ENCODE measurements around the gene NR2F2.

NR2F2 gene

DNA sequence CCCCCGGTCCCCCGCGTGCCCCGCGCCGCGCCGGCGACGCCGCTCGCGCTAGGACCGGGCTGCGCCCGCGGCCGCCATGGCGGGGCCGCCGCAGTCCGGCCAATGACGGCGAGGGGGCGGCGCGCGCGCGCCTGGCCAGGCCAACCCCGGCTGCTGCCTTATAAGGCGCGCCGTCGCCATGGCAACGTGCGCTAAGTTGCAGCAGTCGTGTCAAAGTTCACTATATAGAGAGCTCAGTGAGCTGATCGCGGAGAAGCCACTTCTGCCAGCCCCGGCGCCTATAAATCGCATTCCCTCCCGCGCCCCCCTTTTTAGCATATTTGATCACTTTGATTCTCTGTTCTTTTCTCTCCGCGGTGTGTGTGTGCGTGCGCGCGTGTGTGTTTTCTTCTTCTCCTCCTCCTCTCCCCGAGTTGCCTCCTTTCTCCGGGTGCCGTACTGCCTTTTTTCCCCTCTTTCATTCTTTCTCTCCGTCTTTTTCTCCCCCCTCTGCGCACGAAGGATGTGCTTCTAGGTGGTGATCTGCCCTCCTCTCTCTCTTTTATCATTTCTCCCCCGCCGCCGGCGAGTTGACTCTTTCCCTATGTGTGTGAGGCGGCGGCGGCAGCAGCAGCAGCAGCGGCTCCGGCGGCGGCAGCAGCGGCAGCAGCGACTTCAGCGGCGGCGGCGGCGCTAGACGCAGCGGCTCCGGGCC, at the start of gene NR2F2:
Gene NR2F2, plus strand, starts transcription at position 251 of the 694 bp plus-strand sequence. CDS start 1,406 bp downstream, outside the sequence.
- peak; percentile 96 for DNase-seq
- in situ Hi-C loops (cut with HindIII; ENCODE audit: low pct_ligation_motif_present, low pct_unique_long_range_greater_than_20kb, low sequenced_read_pairs): no loop called here

DNA sequence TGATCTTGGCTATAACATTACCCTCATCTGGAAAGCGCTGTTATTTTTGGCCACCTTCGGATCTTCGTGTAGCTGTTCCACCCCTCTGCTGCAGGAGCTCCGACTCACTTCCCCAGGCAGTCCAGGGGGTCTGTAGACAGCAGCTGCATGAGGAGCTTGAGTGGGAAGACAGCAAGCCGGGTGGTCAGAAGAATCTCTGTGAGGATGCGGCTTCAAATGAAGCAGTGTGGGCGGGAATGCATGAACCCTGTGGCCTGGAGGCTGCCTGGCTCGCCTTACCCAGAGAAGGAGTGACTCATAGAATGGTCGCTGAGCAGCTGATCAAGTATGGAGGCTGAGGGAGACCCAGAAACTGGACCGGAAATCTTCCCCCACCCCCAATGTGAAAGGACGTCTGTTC, 45.2 kb upstream of the NR2F2 start:
- in situ Hi-C loops (cut with HindIII; ENCODE audit: low pct_ligation_motif_present, low pct_unique_long_range_greater_than_20kb, low sequenced_read_pairs): no loop called here

GRCh38 chr15:96285729-96286254, 44.7 kb upstream of the NR2F2 start:
- in situ Hi-C loops (cut with HindIII; ENCODE audit: low pct_ligation_motif_present, low pct_unique_long_range_greater_than_20kb, low sequenced_read_pairs): no loop called here
- DNase-seq: no peak

More for the DNA sequence above, 45.2 kb upstream of the NR2F2 start:
- no peak for DNase-seq

DNA sequence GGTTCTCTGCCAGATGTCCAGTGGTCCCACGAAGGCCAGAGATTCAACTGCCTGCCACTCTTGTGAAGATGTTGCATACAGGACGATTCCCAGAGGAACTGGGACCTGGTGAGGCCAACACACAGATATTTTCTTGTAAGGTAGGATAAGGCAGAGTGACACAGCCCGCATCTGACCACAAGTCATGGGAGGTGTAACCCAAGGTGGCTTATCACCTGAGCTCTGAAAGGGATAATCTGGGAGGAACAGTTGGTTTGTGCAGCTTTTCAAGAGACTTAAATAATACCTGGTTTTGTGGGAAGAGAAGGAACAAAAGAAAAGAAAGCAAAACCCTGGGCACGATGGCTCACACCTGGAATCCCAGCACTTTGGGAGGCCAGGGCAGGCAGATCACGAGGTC, 39.8 kb upstream of the NR2F2 start:
- in situ Hi-C loops (cut with HindIII; ENCODE audit: low pct_ligation_motif_present, low pct_unique_long_range_greater_than_20kb, low sequenced_read_pairs): no loop called here
- no peak for DNase-seq

DNA sequence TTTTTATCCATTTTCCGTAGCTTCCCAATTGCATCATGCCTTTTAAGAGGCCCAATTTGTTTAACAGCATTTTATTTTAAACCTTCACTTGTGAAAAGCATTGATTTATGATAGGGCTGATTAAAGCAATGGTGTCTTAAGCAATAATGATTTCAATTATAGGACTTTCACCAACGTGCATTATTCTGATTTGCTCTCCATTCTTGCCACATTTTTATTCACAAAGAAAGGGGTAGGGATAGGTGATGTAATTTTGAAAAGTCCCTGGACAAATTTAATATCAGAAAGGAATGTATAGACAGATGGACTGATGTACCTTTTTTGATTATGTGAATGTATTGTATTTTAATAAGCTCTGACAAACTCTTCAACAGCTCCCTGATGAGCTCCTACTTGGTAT, 37.9 kb upstream of the NR2F2 start:
- DNase-seq: no peak
- in situ Hi-C loops (cut with HindIII; ENCODE audit: low pct_ligation_motif_present, low pct_unique_long_range_greater_than_20kb, low sequenced_read_pairs): no loop called here

DNA sequence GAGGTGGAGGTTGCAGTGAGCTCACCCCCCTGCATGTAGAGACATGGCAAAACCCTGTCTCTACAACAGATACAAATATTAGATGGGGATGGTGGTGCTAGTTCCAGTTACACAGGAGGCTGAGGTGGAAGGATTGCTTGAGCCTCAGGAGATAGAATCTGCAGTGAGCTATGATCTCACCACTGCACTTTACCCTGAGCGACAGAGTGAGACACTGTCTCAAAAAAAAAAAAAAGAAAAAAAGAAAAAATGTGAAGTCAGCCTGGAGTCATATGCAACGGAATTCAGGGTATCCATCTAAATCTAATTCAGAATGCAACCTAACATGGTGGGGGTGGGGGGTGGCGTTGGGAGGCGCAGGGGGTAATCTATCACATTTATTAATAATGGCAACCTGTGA, 37.1 kb upstream of the NR2F2 start:
- no peak for DNase-seq
- in situ Hi-C loops (cut with HindIII; ENCODE audit: low pct_ligation_motif_present, low pct_unique_long_range_greater_than_20kb, low sequenced_read_pairs): no loop called here

DNA sequence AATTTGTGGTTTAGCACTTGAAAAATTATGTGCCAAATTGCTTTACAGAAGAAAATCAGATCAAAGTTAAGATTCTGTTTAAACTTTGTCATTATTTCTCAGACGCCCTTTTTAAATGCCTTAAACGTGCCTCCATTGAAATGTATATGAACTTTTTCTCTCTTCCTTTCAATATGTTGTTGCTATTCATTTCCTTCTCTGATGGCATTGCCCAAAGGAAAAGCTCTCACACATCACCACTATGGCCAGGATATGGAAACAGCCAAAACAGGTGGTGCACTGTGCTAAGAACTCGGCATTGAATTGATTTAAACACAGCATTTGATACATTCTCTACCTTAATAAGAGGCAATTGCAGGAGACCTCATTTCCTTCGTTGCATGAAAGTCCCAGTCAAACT, 35.7 kb upstream of the NR2F2 start:
- in situ Hi-C loops (cut with HindIII; ENCODE audit: low pct_ligation_motif_present, low pct_unique_long_range_greater_than_20kb, low sequenced_read_pairs): no loop called here
- DNase-seq: no peak

- in situ Hi-C loops (cut with HindIII; ENCODE audit: low pct_ligation_motif_present, low pct_unique_long_range_greater_than_20kb, low sequenced_read_pairs): no loop called here
- no peak for DNase-seq
Measured at GRCh38 chr15:96296264-96296663, 34.2 kb upstream of the NR2F2 start.

- in situ Hi-C loops (cut with HindIII; ENCODE audit: low pct_ligation_motif_present, low pct_unique_long_range_greater_than_20kb, low sequenced_read_pairs): no loop called here
- DNase-seq: no peak
Measured at GRCh38 chr15:96297783-96298182, 32.7 kb upstream of the NR2F2 start.

GRCh38 chr15:96298217-96298616, 32.3 kb upstream of the NR2F2 start:
- DNase-seq: no peak
- in situ Hi-C loops (cut with HindIII; ENCODE audit: low pct_ligation_motif_present, low pct_unique_long_range_greater_than_20kb, low sequenced_read_pairs): no loop called here

DNA sequence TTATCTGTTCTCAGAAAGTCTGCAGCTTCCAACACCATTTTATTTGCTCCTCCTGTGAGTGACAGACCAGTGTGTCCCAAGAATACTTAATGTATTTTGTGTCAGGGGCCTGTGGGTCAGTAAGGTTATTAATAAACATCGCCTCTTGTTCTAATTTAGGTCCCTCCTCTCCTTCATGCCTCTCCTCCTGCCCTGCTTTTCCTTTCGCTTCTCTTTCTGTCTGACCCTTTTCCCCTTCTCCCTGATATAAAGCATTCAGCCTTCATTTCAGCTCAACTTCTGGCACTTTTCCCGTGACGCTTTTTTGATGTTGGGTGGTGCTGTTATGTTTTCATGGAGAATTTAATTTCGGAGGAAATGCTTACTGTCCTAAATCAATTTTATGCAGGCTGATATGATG, 29.7 kb upstream of the NR2F2 start:
- in situ Hi-C loops (cut with HindIII; ENCODE audit: low pct_ligation_motif_present, low pct_unique_long_range_greater_than_20kb, low sequenced_read_pairs): no loop called here
- DNase-seq: no peak

DNA sequence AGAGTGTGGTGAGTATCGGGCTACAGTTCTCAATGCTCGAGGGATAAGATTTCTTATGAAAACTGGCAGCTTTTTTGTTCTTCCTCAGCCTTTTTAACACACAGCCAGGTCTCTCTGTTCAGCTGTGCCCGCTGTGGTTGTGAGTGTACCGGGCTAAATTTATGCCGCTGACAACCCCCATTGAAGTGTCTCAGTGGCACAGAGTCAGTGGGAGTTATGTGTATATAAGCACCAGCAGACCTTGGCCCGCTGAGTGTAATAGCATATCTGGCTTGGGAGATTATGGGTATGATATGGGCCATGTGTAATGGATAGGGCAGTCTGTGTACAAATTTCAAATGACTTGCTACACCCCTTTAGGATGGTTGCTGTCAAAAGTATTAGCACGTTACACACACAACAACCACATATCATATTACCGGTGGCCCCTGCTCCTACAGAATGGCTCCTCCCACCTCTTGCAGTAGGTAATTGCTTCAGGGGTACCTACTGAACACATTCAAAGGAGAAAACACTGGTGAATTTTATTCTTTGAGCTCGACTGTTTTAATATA, 26.9 kb upstream of the NR2F2 start:
- in situ Hi-C loops (cut with HindIII; ENCODE audit: low pct_ligation_motif_present, low pct_unique_long_range_greater_than_20kb, low sequenced_read_pairs): no loop called here
- no peak for DNase-seq

GRCh38 chr15:96304839-96305238, 25.7 kb upstream of the NR2F2 start:
- in situ Hi-C loops (cut with HindIII; ENCODE audit: low pct_ligation_motif_present, low pct_unique_long_range_greater_than_20kb, low sequenced_read_pairs): no loop called here
- DNase-seq: no peak

DNA sequence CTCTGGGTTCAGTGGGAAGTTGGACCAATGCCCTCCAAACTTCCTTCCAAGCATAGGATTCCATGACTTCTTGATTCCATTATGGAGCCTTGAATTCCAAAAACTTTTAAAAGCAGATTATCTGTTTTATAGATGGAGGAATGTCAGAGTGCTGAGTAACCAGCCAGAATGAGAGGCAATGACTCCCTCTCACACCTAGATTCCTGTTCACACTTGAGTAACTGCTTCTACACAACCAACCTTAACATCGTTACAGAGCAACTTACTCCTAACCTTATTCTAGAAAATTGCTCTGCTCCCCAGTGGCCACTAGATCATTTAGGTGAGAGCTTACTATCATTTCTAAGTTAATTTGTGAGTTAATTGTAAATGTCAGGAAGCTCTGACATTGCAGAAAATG, 24.2 kb upstream of the NR2F2 start:
- DNase-seq: no peak
- in situ Hi-C loops (cut with HindIII; ENCODE audit: low pct_ligation_motif_present, low pct_unique_long_range_greater_than_20kb, low sequenced_read_pairs): no loop called here

GRCh38 chr15:96307856-96308394, 22.6 kb upstream of the NR2F2 start:
- in situ Hi-C loops (cut with HindIII; ENCODE audit: low pct_ligation_motif_present, low pct_unique_long_range_greater_than_20kb, low sequenced_read_pairs): no loop called here
- DNase-seq: no peak

DNA sequence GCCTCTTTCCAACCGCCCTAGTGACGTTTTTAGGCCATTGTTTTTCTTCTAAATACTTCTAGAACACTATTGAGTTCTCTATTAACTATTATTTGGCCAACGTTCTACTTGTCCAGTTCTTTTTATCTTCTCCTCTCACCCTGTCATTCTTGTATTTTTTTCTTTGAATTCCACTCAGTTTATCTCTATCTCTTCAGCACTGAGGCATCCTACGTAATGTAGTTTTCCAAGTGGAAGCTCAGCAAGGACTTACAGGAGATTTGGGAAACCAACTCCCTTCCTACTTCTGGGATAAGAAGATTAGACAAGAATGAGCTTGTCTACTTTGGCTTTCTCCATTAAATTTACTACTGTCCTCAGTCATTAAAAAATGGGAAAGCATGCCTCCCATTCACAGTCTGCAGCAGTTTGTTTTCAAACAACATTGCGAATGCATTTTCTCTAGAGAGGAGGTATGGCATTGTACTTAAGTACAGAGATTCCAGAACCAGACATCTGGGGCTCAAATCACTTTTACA, 21.3 kb upstream of the NR2F2 start:
- in situ Hi-C loops (cut with HindIII; ENCODE audit: low pct_ligation_motif_present, low pct_unique_long_range_greater_than_20kb, low sequenced_read_pairs): no loop called here
- no peak for DNase-seq

DNA sequence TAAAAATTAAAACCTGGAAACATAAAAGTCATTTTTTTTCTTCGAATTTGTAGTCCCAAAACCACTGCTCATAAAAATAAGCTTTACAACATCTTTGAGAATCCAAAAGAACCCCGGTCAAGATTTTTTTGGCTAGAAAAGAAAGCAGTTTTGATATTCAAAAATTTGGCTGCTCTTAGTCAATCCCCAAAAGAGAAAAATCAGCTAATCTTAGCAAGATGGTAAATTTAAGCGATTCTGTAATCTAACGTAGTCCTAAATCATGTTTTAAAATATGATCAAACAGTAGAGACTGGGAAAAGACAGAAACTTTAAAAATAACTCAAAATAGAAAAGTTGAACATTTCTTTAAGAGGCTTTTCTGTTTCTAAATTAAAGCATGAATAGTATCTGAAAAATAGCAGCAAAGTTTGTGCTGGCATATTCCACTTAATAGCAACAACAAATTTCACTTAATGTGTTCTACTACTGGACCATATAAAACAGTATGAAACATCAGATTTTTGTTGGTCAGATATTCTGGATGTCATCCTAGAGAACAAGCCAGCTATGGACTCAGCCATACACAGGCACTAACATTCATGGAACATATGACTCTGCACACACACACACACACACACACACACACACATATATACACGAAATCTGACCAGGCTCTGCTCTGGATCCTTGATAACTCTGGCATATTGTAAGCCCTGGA, 19.1 kb upstream of the NR2F2 start:
- DNase-seq: no peak
- in situ Hi-C loops (cut with HindIII; ENCODE audit: low pct_ligation_motif_present, low pct_unique_long_range_greater_than_20kb, low sequenced_read_pairs): no loop called here

DNA sequence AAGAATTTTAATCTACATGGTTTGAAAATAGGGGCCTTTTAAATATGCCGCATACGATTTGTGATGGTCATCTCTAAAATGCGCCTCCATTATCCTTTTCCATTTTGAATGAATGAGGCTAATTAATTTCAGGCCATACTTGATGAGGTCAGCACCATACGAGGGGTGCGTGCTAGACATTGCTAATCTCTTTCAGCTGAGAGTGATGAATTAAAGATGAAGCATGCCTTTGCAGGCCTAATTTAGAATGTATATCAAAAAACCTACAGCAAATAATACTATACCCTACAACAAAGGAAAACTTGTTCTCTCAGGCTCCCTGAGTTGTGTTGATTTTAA, 18.6 kb upstream of the NR2F2 start:
- in situ Hi-C loops (cut with HindIII; ENCODE audit: low pct_ligation_motif_present, low pct_unique_long_range_greater_than_20kb, low sequenced_read_pairs): no loop called here

DNA sequence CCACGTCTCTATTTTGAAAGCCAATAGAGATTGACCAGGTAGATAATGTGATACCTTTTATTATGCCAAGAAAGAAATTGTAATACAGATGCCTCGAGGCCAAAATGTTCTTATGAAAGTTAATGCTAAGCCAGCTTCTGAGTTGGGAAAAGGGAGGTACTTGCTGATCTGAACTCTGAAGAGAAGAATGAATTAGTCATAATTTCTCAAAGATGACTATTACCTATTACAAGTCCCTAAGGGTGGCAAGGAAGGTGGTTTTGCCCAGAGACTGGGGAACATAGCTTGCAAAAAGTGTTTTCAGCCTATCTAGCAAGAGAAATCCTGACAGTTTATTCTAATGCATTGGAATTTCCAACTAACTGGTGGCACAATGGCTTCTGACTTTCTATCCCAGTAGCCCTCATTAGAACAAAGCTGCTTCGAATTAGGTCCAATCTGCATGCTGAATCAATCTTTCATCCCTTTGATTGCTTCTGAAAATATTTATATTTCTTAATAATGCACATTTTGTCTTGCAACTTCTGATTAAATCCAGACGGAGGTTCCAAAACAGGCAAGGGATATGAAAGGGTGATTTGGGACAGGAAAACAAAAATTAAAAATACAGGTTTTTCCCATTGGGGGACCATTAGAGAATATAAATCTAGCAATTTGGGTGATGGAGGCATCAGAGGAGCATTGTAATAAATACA, 17.7 kb upstream of the NR2F2 start:
- in situ Hi-C loops (cut with HindIII; ENCODE audit: low pct_ligation_motif_present, low pct_unique_long_range_greater_than_20kb, low sequenced_read_pairs): no loop called here
- DNase-seq: peak; percentile 41

More for the DNA sequence above, 18.6 kb upstream of the NR2F2 start:
- no peak for DNase-seq
